PC-3 (cell line): ENCODE results near the gene AFAP1L2.

Source experiments
- EZH2 ChIP-seq: fragments of 300-600 bp; sonication (generic); IDR thresholded peaks from one replicate; pipeline ENCODE4 v1.6.1; 2017; ENCODE audit warnings: antibody characterized with exemption, mild to moderate bottlenecking, low read length; ENCODE audit not compliant: unreplicated experiment
- EZH2phosphoT487 ChIP-seq: fragments of 300-600 bp; sonication (generic); IDR thresholded peaks from 2 replicates; pipeline ENCODE4 v1.6.1; 2018; ENCODE audit warnings: mild to moderate bottlenecking, antibody characterized with exemption, low read length, borderline replicate concordance
- TF ChIP-seq, protein P1 (sequence below): fragments of 300-600 bp; sonication (generic); conservative IDR thresholded peaks from 2 replicates; pipeline ENCODE4 v1.5.1; 2017; ENCODE audit warnings: antibody characterized with exemption, low read depth, mild to moderate bottlenecking, low read length

DNA sequence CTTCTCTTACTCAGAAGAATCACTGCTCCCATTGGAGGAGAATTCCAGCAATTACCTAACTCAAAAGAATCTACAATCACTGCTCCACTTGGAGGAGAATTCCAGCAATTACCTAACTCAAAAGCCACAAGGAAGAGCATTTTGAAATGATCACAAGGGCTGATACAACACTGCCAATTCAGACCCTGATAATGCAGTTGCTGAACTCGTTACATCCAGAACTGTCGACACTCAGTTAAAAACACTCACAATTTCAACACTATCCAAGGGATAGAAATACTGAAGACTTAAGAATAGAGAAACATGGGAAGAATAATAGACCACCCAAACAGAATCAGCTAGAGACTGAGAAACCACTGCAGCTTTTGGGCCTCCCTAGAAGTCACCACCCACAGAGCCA is 27.8 kb downstream of the AFAP1L2 start:
- TF ChIP-seq, protein P1, sequence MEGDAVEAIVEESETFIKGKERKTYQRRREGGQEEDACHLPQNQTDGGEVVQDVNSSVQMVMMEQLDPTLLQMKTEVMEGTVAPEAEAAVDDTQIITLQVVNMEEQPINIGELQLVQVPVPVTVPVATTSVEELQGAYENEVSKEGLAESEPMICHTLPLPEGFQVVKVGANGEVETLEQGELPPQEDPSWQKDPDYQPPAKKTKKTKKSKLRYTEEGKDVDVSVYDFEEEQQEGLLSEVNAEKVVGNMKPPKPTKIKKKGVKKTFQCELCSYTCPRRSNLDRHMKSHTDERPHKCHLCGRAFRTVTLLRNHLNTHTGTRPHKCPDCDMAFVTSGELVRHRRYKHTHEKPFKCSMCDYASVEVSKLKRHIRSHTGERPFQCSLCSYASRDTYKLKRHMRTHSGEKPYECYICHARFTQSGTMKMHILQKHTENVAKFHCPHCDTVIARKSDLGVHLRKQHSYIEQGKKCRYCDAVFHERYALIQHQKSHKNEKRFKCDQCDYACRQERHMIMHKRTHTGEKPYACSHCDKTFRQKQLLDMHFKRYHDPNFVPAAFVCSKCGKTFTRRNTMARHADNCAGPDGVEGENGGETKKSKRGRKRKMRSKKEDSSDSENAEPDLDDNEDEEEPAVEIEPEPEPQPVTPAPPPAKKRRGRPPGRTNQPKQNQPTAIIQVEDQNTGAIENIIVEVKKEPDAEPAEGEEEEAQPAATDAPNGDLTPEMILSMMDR, result no peak
- TF ChIP-seq EZH2 (no peak), EZH2phosphoT487 (no peak)
